GM12865 (cell line): ENCODE data around the gene TUT4.

Experiments
- DNase-seq: peaks from one replicate; pipeline ENCODE4 v3.0.0; 2010; ENCODE audit warnings: low read depth
- H3K4me3 ChIP-seq: 2 replicates; pipeline ENCODE4 v1.5.1; 2011; ENCODE audit warnings: mild to moderate bottlenecking, low read depth, low read length, control low read depth
- CTCF ChIP-seq: IDR thresholded peaks from 2 replicates; pipeline ENCODE4 v1.5.1; 2011; ENCODE audit warnings: low read length, control low read depth, low read depth, inconsistent platforms; ENCODE audit not compliant: insufficient read depth; ENCODE audit errors: missing control alignments

The TUT4 gene

GRCh38 chr1:52461821-52462220 lies 91.1 kb downstream of the TUT4 start:
- no peak overlapping the region for H3K4me3 ChIP-seq
- no peak for TF ChIP-seq CTCF
- DNase-seq = no peak

GRCh38 chr1:52460694-52461093 lies 92.2 kb downstream of the TUT4 start:
- no peak for DNase-seq
- no peak for TF ChIP-seq CTCF
- H3K4me3 ChIP-seq = no peak overlapping the region

GRCh38 chr1:52455686-52456085 lies 97.2 kb downstream of the TUT4 start:
- no peak for TF ChIP-seq CTCF
- H3K4me3 ChIP-seq = no peak overlapping the region
- DNase-seq = no peak

- DNase-seq = no peak
- H3K4me3 ChIP-seq = no peak overlapping the region
- no peak for TF ChIP-seq CTCF
Measured at GRCh38 chr1:52454779-52455178, 98.1 kb downstream of the TUT4 start.

- no peak overlapping the region for H3K4me3 ChIP-seq
- DNase-seq = no peak
- no peak for TF ChIP-seq CTCF
Measured at GRCh38 chr1:52454127-52454526, 98.8 kb downstream of the TUT4 start.

- TF ChIP-seq CTCF = no peak
- no peak overlapping the region for H3K4me3 ChIP-seq
- no peak for DNase-seq
Measured at GRCh38 chr1:52444463-52444862, 108.4 kb downstream of the TUT4 start.

GRCh38 chr1:52439976-52440375 lies 112.9 kb downstream of the TUT4 start:
- no peak overlapping the region for H3K4me3 ChIP-seq
- no peak for DNase-seq
- no peak for TF ChIP-seq CTCF
